ENCODE data around the gene RBFOX2. TPM values are rescaled to one million over a fixed set of nuclear protein-coding genes. Genes with fewer than 3 reads are reported as not detected.

RBFOX2 gene
- total and polyA plus RNA-seq, 8 donors: 12.9 to 33.7 (median 16.7) TPM

- H3K36me3 ChIP-seq: no peaks in the 10 kb centered on the region
- ATAC-seq: no peak
- no peak for FAIRE-seq
- H3K4me1 ChIP-seq: peaks cover 0 to 12% (median 12%) of the 10 kb centered on the region in 3 donors
- no peaks in the 10 kb centered on the region for H3K9me3 ChIP-seq
- 88 to 91% methylated on average over 9 of the region's 9 CpGs for WGBS, 2 donors
- H3K27ac ChIP-seq: no peak overlapping the region
- no peak for TF ChIP-seq CTCF (IDR thresholded peaks at IDR 0.05)
- H3K27me3 ChIP-seq: no peaks in the 10 kb centered on the region
- intact Hi-C loops (cut with DNase I): no loop called here
- H3K4me3 ChIP-seq: no peak overlapping the region
- DNase-seq: no peak
These were observed 24.5 kb downstream of the RBFOX2 start for GRCh38 chr22:36003972-36004674.

GRCh38 chr22:36002718-36003260 lies 25.8 kb downstream of the RBFOX2 start:
- no peaks in the 10 kb centered on the region for H3K36me3 ChIP-seq
- no peak overlapping the region for H3K4me3 ChIP-seq
- DNase-seq (no peak), FAIRE-seq (no peak), ATAC-seq (no peak)
- no peaks in the 10 kb centered on the region for H3K27me3 ChIP-seq
- peaks cover 0 to 12% (median 7%) of the 10 kb centered on the region in 3 donors for H3K4me1 ChIP-seq
- TF ChIP-seq CTCF (IDR thresholded peaks at IDR 0.05): no peak
- no peaks in the 10 kb centered on the region for H3K9me3 ChIP-seq
- H3K27ac ChIP-seq: no peak overlapping the region
- 95 to 97% methylated on average over 5 of the region's 5 CpGs for WGBS, 2 donors
- intact Hi-C loops (cut with DNase I): no loop called here

GRCh38 chr22:36002084-36002483 lies 26.5 kb downstream of the RBFOX2 start:
- no peak for FAIRE-seq

GRCh38 chr22:35998748-35999147 lies 29.9 kb downstream of the RBFOX2 start:
- Histone ChIP-seq H3K4me3 (no peak overlapping the region), H3K27ac (no peak overlapping the region), H3K27me3 (no peaks in the 10 kb centered on the region), H3K36me3 (no peaks in the 10 kb centered on the region), H3K9me3 (no peaks in the 10 kb centered on the region), H3K4me1 (peaks cover 0 to 17% (median 0%) of the 10 kb centered on the region in 3 donors)
- TF ChIP-seq CTCF (IDR thresholded peaks at IDR 0.05): no peak
- intact Hi-C loops (cut with DNase I): no loop called here
- FAIRE-seq (no peak), DNase-seq (no peak), ATAC-seq (no peak)
- WGBS, 2 donors: 75 to 77% methylated on average over 3 of the region's 3 CpGs

More at GRCh38 chr22:36002084-36002483, 26.5 kb downstream of the RBFOX2 start:
- Histone ChIP-seq H3K27ac (no peak overlapping the region), H3K4me1 (peaks cover 0 to 12% (median 1%) of the 10 kb centered on the region in 3 donors), H3K36me3 (no peaks in the 10 kb centered on the region), H3K4me3 (no peak overlapping the region), H3K9me3 (no peaks in the 10 kb centered on the region), H3K27me3 (no peaks in the 10 kb centered on the region)
- no peak for ATAC-seq
- intact Hi-C loops (cut with DNase I): no loop called here
- DNase-seq: no peak
- no peak for TF ChIP-seq CTCF (IDR thresholded peaks at IDR 0.05)
- 71 to 72% methylated on average over 7 of the region's 7 CpGs for WGBS, 2 donors

- FAIRE-seq (no peak), DNase-seq (no peak), ATAC-seq (peak in 2 of 4 donors; percentile 31 to 37)
- Histone ChIP-seq H3K9me3 (no peaks in the 10 kb centered on the region), H3K27me3 (no peaks in the 10 kb centered on the region), H3K4me1 (peaks cover 0 to 17% (median 0%) of the 10 kb centered on the region in 3 donors), H3K4me3 (no peak overlapping the region), H3K36me3 (no peaks in the 10 kb centered on the region), H3K27ac (no peak overlapping the region)
- WGBS, 2 donors: 88 to 90% methylated on average over 3 of the region's 3 CpGs
- no peak for TF ChIP-seq CTCF (IDR thresholded peaks at IDR 0.05)
- intact Hi-C loops (cut with DNase I): no loop called here
These were observed 31.2 kb downstream of the RBFOX2 start for GRCh38 chr22:35997438-35997837.

Data from pancreas (tissue), 10 donors.